ENCODE results near the gene LPXN. TPM values are rescaled to one million over a fixed set of nuclear protein-coding genes. Genes with fewer than 3 reads are reported as not detected.

The LPXN gene
- total and polyA plus RNA-seq, 10 of the 15 experiments (the other 5 are each of a cell fraction or from before 2014, with no cell fraction given), result 131 to 349 (median 201) TPM

GRCh38 chr11:58509748-58510147 lies 65.9 kb downstream of the LPXN start:
- H2AFZ ChIP-seq (ENCODE audit: control insufficient read depth, low read depth, low read length), result no peak overlapping the region
- no peaks in the 10 kb centered on the region for H3K79me2 ChIP-seq (ENCODE audit: control insufficient read depth, insufficient read depth, low read length)
- ChIA-PET POLR2A (interaction anchor here (1.7 kb wide), 1 partner anchor 14 kb away, joined by 5 read pairs; no protein-coding TSS in a partner anchor), CTCF (interaction anchor here (1.3 to 11.7 kb wide), 5 partner anchors 14 to 711 kb away, joined by 3 to 88 read pairs (median 5); no protein-coding TSS in a partner anchor), RAD21 (ENCODE audit: unreplicated experiment) (interaction anchor here (1.5 to 2.1 kb wide), 4 partner anchors 11 to 59 kb away, joined by 3 to 13 read pairs (median 6); no protein-coding TSS in a partner anchor), SMC1A (ENCODE audit: uncharacterized antibody, unreplicated experiment) (interaction anchor here (0.7 to 8.8 kb wide), 10 partner anchors 8 to 709 kb away, joined by 3 to 98 read pairs (median 4); no protein-coding TSS in a partner anchor)
- no peaks in the 10 kb centered on the region; the same call in 2 of the 3 replicates for H3K9me3 ChIP-seq (replicated peaks; ENCODE audit: control insufficient read depth, insufficient read depth, low read length)
- H3K27ac ChIP-seq (ENCODE audit: control insufficient read depth, insufficient read depth), result no peak overlapping the region
- DNase-seq (ENCODE audit: low read depth, low spot score) (no peak), ATAC-seq (no peak), FAIRE-seq (no peak)
- no peaks in the 10 kb centered on the region for H4K20me1 ChIP-seq (ENCODE audit: control insufficient read depth, insufficient read depth)
- no TSS peak for BruUV-seq (replicated peaks)
- intact Hi-C loops (cut with micrococcal nuclease; ENCODE audit: unreplicated experiment) (loop anchor here (5.0 to 10.0 kb wide), 3 partner anchors 692 to 1165 kb away; no protein-coding TSS in a partner anchor), in situ Hi-C loops (cut with MboI) (loop anchor here (25.0 kb wide), 2 partner anchors 697 to 1172 kb away; partner anchors contain the start of genes P2RX3 and SSRP1)
- H3K27me3 ChIP-seq (replicated peaks in 1 of 2; ENCODE audit: control insufficient read depth in 2 of 2, insufficient read depth in 2 of 2, low read length in 1 of 2), result no peaks in the 10 kb centered on the region
- no peak overlapping the region for H3K4me3 ChIP-seq
- no peak overlapping the region for H3K4me2 ChIP-seq (ENCODE audit: control insufficient read depth, insufficient read depth)
- WGBS (ENCODE audit: insufficient coverage, insufficient replicate concordance, low lambda C conversion rate, missing lambda C conversion rate), result 43% methylated on average over 1 of the region's 1 CpG
- H3K36me3 ChIP-seq (ENCODE audit: control insufficient read depth in 2 of 2, insufficient read depth in 2 of 2, low read length in 1 of 2), result no peaks in the 10 kb centered on the region
- H3K9ac ChIP-seq (ENCODE audit: control insufficient read depth, insufficient read depth, low read length), result no peak overlapping the region
- peaks cover 4% of the 10 kb centered on the region; the same call in 1 of the 2 replicates for H3K4me1 ChIP-seq (ENCODE audit: control insufficient read depth, insufficient read depth, low read length)
- TF ChIP-seq BCL3 (IDR thresholded peaks at IDR 0.05; ENCODE audit: borderline replicate concordance, insufficient read depth, low read depth, low read length, poor library complexity, severe bottlenecking) (no peak), MEF2B (IDR thresholded peaks at IDR 0.05; ENCODE audit: partially characterized antibody, poor library complexity, severe bottlenecking) (no peak), SREBF1 (IDR thresholded peaks at IDR 0.05; ENCODE audit: low read length) (no peak), CBFB (IDR thresholded peaks at IDR 0.05; ENCODE audit: low read depth) (no peak), BHLHE40 (IDR thresholded peaks at IDR 0.05; ENCODE audit: borderline replicate concordance in 1 of 2, low read depth in 2 of 2, low read length in 1 of 2) (no peak), HDAC2 (IDR thresholded peaks at IDR 0.05) (no peak), STAT3 (IDR thresholded peaks at IDR 0.05; ENCODE audit: low read depth, low read length) (no peak), HDAC6 (IDR thresholded peaks at IDR 0.05; ENCODE audit: unreplicated experiment) (no peak), BRCA1 (IDR thresholded peaks at IDR 0.05; ENCODE audit: low read depth, low read length) (no peak), PAX5 (IDR thresholded peaks at IDR 0.05; ENCODE audit: borderline replicate concordance, low read depth, low read length) (no peak), RCOR1 (conservative IDR thresholded peaks at IDR 0.05; ENCODE audit: low read depth, low read length) (no peak), TARDBP (IDR thresholded peaks at IDR 0.05; ENCODE audit: borderline replicate concordance) (no peak), ZNF274 (IDR thresholded peaks at IDR 0.05; ENCODE audit: insufficient read depth, insufficient read length) (no peak), EED (IDR thresholded peaks at IDR 0.05; ENCODE audit: low read depth) (no peak)
- TF ChIP-seq, protein P1, sequence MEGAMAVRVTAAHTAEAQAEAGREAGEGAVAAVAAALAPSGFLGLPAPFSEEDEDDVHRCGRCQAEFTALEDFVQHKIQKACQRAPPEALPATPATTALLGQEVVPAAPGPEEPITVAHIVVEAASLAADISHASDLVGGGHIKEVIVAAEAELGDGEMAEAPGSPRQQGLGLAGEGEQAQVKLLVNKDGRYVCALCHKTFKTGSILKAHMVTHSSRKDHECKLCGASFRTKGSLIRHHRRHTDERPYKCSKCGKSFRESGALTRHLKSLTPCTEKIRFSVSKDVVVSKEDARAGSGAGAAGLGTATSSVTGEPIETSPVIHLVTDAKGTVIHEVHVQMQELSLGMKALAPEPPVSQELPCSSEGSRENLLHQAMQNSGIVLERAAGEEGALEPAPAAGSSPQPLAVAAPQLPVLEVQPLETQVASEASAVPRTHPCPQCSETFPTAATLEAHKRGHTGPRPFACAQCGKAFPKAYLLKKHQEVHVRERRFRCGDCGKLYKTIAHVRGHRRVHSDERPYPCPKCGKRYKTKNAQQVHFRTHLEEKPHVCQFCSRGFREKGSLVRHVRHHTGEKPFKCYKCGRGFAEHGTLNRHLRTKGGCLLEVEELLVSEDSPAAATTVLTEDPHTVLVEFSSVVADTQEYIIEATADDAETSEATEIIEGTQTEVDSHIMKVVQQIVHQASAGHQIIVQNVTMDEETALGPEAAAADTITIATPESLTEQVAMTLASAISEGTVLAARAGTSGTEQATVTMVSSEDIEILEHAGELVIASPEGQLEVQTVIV (IDR thresholded peaks at IDR 0.05; ENCODE audit: borderline replicate concordance, partially characterized antibody), result no peak
- TF ChIP-seq, protein P2, sequence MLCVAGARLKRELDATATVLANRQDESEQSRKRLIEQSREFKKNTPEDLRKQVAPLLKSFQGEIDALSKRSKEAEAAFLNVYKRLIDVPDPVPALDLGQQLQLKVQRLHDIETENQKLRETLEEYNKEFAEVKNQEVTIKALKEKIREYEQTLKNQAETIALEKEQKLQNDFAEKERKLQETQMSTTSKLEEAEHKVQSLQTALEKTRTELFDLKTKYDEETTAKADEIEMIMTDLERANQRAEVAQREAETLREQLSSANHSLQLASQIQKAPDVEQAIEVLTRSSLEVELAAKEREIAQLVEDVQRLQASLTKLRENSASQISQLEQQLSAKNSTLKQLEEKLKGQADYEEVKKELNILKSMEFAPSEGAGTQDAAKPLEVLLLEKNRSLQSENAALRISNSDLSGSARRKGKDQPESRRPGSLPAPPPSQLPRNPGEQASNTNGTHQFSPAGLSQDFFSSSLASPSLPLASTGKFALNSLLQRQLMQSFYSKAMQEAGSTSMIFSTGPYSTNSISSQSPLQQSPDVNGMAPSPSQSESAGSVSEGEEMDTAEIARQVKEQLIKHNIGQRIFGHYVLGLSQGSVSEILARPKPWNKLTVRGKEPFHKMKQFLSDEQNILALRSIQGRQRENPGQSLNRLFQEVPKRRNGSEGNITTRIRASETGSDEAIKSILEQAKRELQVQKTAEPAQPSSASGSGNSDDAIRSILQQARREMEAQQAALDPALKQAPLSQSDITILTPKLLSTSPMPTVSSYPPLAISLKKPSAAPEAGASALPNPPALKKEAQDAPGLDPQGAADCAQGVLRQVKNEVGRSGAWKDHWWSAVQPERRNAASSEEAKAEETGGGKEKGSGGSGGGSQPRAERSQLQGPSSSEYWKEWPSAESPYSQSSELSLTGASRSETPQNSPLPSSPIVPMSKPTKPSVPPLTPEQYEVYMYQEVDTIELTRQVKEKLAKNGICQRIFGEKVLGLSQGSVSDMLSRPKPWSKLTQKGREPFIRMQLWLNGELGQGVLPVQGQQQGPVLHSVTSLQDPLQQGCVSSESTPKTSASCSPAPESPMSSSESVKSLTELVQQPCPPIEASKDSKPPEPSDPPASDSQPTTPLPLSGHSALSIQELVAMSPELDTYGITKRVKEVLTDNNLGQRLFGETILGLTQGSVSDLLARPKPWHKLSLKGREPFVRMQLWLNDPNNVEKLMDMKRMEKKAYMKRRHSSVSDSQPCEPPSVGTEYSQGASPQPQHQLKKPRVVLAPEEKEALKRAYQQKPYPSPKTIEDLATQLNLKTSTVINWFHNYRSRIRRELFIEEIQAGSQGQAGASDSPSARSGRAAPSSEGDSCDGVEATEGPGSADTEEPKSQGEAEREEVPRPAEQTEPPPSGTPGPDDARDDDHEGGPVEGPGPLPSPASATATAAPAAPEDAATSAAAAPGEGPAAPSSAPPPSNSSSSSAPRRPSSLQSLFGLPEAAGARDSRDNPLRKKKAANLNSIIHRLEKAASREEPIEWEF (IDR thresholded peaks at IDR 0.05; ENCODE audit: insufficient replicate concordance, low read depth, low read length), result no peak

Measured in GM12878 (cell line).